Adrenal gland (tissue), 5 donors: Measurements from ENCODE around the gene DUSP10.

Experiments
- POLR2A ChIP-seq, 2 donors: fragments of 450-650 bp; IDR thresholded peaks; one replicate each; pipeline ENCODE4 v1.6.1; 2017; ENCODE audit warnings: antibody characterized with exemption in 2 of 2, mild to moderate bottlenecking in 2 of 2, moderate library complexity in 1 of 2
- TF ChIP-seq, protein P1 (sequence below), 6 experiments: fragments of 450-650 bp in 4 of 6; fragments of 200-600 bp in 2 of 6; sonication (generic) in 1 of 6; IDR thresholded peaks; 1 replicate in 5 of 6; 2 replicates in 1 of 6; pipeline versions ENCODE4 v1.5.1 to v1.8.0; 2016 to 2021; ENCODE audit warnings: antibody characterized with exemption in 6 of 6, mild to moderate bottlenecking in 2 of 6, moderate library complexity in 1 of 6
- donor health status: DM: no; HTN: no; CAD: no.

DNA sequence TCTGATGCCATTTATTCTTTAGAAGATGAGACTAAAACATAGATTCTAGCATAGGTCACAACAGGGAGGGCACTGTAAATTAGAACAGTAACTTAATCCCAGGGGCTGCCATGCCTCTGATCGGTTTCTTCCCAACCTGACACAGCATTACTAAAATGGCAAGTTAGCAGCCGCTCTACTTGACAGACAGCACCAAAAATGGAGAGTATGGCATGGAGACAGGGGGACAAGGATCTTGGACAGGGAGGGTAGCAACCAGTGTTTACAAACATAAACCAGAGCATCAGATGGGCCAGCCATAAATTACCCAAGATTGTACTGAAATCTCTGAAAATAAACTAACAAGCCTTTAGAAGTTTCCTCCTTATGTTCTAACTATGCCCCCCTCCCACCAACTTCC is 5.9 kb downstream of the DUSP10 start:
- TF ChIP-seq, protein P1, sequence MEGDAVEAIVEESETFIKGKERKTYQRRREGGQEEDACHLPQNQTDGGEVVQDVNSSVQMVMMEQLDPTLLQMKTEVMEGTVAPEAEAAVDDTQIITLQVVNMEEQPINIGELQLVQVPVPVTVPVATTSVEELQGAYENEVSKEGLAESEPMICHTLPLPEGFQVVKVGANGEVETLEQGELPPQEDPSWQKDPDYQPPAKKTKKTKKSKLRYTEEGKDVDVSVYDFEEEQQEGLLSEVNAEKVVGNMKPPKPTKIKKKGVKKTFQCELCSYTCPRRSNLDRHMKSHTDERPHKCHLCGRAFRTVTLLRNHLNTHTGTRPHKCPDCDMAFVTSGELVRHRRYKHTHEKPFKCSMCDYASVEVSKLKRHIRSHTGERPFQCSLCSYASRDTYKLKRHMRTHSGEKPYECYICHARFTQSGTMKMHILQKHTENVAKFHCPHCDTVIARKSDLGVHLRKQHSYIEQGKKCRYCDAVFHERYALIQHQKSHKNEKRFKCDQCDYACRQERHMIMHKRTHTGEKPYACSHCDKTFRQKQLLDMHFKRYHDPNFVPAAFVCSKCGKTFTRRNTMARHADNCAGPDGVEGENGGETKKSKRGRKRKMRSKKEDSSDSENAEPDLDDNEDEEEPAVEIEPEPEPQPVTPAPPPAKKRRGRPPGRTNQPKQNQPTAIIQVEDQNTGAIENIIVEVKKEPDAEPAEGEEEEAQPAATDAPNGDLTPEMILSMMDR (IDR thresholded peaks at IDR 0.05) = no peak
- TF ChIP-seq POLR2A (IDR thresholded peaks at IDR 0.05) = no peak
